Pulmonary artery endothelial cell (primary cell): ENCODE data around the gene IGSF21. TPM values are rescaled to one million over a fixed set of nuclear protein-coding genes. Genes with fewer than 3 reads are reported as not detected.

ENCODE experiments used
- DNase-seq: peaks from one replicate; pipeline ENCODE4 v3.0.0-alpha.2; 2011; ENCODE audit warnings: low read depth, low spot score
- total RNA-seq: library from RNA; depleted of rRNA; stranded (reverse); fragments of >200 nt; gene quantifications from 2 replicates; pipeline ENCODE4 v1.2.3, GENCODE V29; 2014

IGSF21 gene
- total RNA-seq, 1 donor from 2014 or later, result not detected

DNA sequence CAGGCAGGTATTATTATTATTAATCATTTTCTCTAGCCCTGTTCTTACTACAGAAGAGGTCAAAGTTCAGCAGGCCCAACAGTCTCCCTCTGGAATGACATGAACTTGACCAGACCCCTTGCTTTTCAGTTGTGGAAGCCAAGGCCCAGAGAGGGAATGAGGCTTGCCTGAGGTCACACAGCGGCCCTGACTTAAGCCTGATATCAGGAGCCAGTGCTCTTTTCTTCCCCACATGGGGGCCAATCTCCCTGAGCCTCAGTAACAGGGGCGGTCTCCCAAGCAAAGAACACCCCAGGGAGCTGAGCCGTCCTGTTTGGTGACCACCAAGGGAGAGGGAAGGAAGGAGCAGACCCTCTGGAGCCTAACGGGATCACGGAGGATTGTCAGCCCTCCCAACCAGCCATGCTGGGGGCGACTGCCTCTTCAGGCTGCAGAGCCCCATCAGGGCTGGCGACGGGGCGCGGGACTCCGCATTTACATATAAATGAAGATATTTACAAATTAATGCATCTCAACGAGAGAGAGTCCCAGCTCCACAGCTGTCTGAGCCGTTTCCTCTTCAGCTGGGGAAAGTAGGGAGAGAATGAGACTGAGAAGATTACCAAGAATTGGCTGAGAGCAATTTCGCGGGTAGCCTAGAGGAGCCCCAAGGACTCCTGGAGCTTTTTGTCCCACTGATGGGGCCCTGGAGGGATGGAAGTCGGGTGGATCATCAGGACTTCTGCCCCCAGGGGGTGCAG, 187.0 kb downstream of the IGSF21 start:
- no peak for DNase-seq

DNA sequence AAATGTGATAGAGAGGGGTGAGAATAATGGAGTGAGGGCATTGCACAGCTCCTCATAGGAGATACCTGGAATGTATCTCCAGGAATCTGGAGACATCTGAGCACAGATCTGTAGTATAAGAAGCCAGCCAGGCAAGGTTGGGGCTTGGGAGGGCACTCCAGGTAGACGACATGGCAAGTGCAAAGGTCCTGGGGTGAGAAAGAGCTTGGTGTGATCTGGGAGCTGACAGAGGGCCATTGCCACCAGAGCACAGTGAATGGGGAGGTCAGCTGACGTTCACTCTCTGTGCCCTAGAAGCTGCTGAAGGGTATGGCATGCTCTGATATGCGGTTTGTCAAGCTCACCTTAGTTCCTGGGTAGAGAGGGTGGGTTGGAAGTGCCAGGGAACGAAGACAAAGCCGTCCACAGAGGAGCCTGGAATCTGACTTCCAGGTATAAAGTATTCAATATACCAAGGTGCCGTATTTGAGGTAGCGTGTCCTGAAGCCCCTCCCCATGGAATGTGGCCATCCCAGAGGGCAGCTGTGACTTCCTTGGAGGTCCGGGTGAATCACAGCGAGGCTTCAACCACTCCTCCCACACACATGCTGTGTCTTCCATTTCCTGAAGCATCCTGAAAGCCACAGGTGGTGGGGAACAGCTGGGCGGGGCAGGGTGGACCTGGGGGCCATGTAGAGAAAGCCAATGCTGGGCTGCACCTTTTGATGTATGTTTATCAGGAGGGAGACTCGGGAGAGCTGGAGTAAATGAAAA, 190.5 kb downstream of the IGSF21 start:
- no peak for DNase-seq

DNA sequence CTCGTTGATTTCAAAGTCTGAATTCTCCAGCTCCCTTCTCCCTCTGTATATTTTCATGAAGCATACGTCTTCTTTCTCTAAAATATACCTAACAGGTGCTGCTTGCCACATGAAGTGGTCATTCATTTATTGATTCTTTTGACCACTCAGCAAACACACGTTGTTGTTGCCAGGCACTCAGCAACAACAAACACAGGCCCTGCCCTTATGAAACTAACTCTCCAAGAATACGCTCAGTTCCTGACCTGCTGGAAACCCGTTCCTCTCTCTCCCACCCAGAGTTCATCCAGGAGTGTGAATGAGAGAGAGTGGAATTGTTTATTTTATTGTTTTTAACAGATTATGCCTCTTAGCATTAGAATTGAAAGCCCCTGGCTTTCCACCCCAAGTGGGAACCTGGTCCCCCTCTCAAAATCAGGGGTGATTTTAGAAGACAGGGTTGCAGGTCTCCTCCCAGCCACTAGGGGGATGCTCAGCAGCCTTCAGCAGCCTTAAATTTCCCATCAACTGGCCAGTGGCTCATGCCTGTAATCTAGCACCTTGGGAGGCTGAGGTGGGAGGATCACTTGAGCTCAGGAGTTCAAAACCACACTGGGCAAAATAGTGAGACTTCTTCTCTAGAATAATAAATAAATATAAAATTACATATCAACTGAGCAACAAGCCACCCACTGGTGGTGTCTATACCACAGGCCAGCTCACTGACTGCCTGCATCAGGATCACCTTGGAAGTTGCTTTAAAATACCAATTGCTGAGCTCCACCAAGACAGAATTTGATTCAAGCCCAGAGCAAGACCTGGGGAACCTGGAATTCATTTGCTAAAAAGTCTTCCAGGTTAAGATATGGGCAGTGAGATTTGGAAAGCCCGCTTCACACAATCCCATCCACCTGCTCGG, 192.1 kb downstream of the IGSF21 start:
- DNase-seq, result no peak

DNA sequence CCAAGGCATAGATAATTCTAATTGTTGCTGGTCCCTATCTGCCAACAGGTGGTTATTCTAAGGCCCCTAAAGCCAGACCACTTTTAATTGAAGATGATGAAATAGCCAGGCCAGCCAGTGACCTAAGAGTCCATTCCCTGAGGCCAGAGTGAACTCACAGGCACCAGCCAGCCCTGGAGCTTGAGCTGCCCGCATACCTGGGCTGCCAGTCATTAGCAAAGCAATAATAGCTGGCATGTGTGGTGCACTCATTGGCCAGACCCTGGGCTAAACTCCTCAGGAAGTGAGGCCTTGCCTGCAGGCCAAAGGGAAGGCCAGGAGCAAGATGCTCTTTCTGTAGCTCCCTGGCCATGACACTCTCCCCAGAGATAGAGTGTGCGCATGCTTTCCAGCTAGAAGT, 192.8 kb downstream of the IGSF21 start:
- no peak for DNase-seq

GRCh38 chr1:18302788-18303413, 195.3 kb downstream of the IGSF21 start:
- DNase-seq, result no peak

- DNase-seq, result no peak
These were observed 196.7 kb downstream of the IGSF21 start for GRCh38 chr1:18304151-18304869.

DNA sequence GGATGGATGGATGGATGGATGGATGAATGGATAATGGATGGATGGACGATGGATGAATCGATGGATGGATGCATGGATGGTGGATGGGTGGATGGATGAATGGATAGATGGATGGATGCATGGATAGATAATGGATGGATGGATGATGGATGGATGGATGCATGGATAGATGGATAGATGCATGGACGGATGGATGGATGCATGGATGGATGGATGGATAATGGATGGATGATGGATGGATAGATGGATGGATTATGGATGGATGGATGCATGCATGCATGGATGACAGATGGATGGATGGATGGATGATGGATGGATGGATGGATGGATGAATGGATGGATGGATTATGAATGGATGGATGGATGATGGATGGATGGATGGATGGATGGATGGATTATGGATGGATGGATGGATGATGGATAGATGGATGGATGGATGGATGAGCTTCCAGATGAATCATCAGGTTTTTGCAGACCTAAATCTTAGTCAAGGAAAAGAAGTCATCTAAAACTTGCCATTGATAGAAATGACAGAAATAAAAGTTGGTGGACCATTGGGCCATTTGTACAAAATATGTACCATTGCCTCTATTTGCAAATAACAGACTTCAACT, 197.7 kb downstream of the IGSF21 start:
- no peak for DNase-seq

DNA sequence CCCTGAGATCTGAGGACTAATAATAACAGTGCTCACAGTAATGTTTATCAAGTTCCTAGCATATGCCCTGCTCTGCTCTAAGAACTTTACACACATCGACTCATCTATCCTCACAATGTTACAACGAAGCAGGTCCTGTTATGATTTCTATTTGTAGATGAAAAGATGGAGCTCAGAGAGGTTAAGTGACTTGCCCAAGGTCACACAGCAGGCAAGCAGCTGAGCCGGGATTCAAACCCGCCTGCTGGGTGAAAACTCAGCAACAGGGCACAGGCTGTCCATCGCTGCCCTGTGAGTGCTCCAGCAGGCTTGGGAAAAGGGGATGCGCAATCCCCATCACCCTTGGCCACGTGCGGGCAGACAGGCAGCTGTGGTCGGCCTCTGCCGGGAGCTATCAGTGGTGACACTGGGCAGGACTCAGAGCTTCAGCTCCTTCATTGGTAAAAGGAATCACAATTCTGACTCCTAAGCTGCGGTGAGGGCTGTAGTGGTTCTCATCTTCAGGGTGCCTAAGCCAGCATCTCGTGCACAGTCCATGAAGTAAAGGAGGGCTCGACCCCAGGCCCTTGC, 199.8 kb downstream of the IGSF21 start:
- no peak for DNase-seq

DNA sequence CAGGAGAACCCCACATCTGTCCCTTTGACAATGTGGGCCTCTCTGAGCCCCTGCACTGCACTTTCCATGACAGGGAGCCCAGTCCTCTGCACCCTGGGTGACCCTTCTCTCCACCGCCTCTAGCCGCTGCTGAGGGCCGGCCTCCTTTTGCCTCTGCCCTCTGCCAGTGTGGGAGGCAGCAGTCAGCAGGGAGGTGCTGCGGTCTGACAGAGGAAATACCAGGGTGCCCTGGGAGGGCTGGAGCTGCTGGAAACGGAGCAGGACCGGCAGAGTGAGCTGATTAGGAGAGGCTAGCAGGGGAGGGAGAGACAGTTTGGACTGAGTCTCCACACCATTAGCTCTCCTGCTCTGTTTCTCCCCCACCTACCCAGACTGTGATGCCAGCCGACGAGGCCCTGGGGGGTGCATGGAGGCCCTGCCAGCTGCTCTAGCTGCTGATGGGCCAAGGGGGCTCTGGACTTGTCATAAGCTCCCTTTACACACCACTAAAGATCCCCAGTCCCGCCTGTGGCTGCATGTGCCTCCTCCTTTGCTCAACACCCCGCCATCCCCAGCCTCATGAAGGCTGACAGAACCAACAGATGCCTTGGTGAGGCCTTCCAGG, 202.1 kb downstream of the IGSF21 start:
- DNase-seq, result no peak

DNA sequence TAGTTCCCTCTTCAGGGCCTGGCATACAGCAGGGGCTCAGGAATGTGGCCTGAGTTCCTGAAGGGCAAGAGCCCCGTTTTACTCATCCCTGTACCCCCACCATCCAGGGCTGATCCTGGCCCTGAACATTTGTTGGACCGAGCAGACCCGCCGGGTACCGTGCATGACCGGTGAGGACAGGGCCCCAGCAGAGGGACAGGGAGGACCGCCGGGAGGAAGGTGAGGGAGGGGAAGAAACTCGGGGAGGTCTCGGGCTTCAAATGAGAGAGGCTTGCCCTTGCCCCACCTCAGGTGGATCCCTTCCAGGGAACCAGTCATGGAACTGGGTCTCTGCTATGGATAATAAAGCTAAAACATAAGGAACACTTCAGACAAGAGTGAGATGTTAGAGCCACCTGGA, 205.4 kb downstream of the IGSF21 start:
- DNase-seq, result no peak

DNA sequence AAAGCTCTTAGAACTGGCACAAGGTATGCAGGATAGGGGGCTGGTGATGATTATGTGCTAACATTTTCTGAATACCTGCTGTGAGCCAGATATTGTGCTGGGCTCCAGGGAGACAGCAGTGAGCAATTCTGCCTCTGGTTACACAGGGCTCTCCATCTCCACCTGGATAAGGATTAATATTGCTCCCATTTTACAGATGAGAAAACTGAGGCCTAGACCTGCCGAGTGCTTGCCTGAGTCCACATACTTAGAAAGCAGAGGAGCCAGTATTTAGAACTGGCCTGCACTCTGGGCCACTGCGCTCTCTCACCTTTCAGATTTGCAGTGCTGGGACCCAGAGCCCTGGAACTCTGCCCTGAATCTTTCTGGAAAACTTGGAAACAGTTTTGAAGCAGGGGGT, 205.9 kb downstream of the IGSF21 start:
- no peak for DNase-seq

DNA sequence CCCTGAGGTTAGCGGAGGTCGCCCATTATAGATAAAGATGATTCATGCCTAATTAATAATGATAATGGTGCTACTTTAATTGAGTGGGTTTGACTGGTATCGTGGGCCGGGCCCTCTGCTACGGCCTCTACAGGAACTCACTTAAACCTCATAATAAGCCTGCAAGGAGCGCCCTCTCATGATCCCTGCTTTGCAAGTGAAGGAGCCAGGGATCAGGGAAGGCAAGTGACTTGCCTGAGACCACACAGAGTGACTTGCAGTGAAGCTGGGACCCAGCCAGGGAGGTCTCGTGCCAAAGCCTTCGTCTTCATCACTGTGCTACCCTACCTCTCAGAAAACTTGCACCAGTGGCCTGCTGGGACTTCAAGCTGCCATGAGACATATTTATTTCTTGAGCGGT, 206.8 kb downstream of the IGSF21 start:
- DNase-seq, result no peak

- DNase-seq, result no peak
These were observed 207.9 kb downstream of the IGSF21 start for GRCh38 chr1:18315449-18315848.

- DNase-seq, result no peak
These were observed 209.2 kb downstream of the IGSF21 start for GRCh38 chr1:18316764-18317163.

- no peak for DNase-seq
These were observed 211.5 kb downstream of the IGSF21 start for GRCh38 chr1:18319099-18319498.

GRCh38 chr1:18320051-18320450, 212.5 kb downstream of the IGSF21 start:
- no peak for DNase-seq

GRCh38 chr1:18322368-18323032, 214.9 kb downstream of the IGSF21 start:
- no peak for DNase-seq

DNA sequence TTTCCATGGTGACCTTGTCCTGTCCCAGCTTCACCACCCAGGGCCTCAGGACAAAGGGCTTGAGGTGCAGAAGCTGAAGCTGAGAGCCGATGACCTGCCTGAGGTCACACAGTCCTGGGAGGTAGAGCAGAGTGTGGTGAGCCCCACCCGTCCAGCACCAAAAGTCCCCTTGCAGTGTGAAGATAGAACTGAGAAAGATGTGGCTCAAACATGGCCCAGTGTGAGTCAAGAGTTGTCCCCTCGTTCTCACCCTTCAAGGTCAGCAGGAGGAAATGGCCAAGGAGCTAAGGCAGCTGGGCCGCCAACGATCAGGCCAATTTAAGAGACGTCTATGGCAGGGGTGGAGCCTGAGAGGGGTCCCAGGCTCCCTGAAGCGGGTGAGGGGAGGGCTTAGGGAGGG, 215.7 kb downstream of the IGSF21 start:
- no peak for DNase-seq

DNA sequence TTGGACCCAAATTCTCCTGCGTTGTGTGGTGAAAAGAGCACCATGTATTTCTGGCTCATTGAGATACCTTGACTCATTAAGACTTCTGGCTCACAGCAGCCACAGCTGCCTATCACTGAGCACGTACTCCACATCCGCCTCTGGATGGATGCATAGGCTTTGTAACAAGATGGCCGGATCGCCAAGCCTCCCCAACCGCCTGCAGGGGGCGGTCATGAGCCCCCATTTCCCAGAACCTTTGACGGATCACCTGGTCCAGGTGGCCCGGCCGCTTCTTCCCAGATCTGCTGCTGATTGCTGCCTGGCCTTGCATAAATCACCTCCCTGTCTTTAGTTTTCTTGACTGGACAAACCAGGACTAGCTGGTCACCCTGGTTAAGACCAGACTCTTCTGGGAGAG, 216.6 kb downstream of the IGSF21 start:
- no peak for DNase-seq
